ENCODE data around the gene SLC2A5.

SLC2A5 gene

GRCh38 chr1:9052272-9053049 lies 17.0 kb downstream of the SLC2A5 start:
- Mint-ChIP-seq H3K9me3 (no peaks in the 10 kb centered on the region), H3K4me3 (no peak overlapping the region), H3K4me1 (peaks cover 7% of the 10 kb centered on the region), H3K27me3 (ENCODE audit: low read depth, poor library complexity) (peaks cover 10% of the 10 kb centered on the region), H3K36me3 (ENCODE audit: low read depth) (no peaks in the 10 kb centered on the region), H3K27ac (no peak overlapping the region)
- DNase-seq: no peak
- TF ChIP-seq, protein P1, sequence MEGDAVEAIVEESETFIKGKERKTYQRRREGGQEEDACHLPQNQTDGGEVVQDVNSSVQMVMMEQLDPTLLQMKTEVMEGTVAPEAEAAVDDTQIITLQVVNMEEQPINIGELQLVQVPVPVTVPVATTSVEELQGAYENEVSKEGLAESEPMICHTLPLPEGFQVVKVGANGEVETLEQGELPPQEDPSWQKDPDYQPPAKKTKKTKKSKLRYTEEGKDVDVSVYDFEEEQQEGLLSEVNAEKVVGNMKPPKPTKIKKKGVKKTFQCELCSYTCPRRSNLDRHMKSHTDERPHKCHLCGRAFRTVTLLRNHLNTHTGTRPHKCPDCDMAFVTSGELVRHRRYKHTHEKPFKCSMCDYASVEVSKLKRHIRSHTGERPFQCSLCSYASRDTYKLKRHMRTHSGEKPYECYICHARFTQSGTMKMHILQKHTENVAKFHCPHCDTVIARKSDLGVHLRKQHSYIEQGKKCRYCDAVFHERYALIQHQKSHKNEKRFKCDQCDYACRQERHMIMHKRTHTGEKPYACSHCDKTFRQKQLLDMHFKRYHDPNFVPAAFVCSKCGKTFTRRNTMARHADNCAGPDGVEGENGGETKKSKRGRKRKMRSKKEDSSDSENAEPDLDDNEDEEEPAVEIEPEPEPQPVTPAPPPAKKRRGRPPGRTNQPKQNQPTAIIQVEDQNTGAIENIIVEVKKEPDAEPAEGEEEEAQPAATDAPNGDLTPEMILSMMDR (IDR thresholded peaks at IDR 0.05): no peak

DNA sequence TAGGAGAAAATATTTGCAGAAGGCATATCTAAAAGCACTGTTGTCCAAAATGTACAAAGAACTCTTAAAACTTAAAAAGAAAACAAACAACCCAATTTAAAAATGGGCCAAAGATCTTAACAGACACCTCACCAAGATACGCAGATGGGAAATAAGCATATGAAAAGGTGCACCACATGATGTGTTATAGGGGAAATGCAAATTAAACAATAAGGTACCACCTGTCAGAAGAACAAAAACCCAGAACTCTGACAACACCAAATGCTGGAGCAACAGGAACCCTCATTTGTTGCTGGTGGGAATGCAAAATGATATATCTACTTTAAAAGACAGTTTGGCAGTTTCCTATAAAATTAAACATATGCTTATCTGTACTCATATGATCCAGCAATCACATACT lies 18.1 kb downstream of the SLC2A5 start:
- Mint-ChIP-seq H3K27ac (no peak overlapping the region), H3K27me3 (ENCODE audit: low read depth, poor library complexity) (peaks cover 10% of the 10 kb centered on the region), H3K4me1 (peaks cover 7% of the 10 kb centered on the region), H3K36me3 (ENCODE audit: low read depth) (no peaks in the 10 kb centered on the region), H3K4me3 (no peak overlapping the region), H3K9me3 (no peaks in the 10 kb centered on the region)
- TF ChIP-seq, protein P1 (IDR thresholded peaks at IDR 0.05): no peak
- DNase-seq: no peak

- no peaks in the 10 kb centered on the region for H3K9me3 Mint-ChIP-seq
- peaks cover 8% of the 10 kb centered on the region for H3K27me3 Mint-ChIP-seq (ENCODE audit: low read depth, poor library complexity)
- DNase-seq: no peak
- TF ChIP-seq, protein P1 (IDR thresholded peaks at IDR 0.05): no peak
- peak overlapping the region; percentile 57 for H3K27ac Mint-ChIP-seq
- peaks cover 7% of the 10 kb centered on the region for H3K4me1 Mint-ChIP-seq
- H3K36me3 Mint-ChIP-seq (ENCODE audit: low read depth): no peaks in the 10 kb centered on the region
- H3K4me3 Mint-ChIP-seq: no peak overlapping the region
These were observed 18.6 kb downstream of the SLC2A5 start for GRCh38 chr1:9050803-9051202.

DNA sequence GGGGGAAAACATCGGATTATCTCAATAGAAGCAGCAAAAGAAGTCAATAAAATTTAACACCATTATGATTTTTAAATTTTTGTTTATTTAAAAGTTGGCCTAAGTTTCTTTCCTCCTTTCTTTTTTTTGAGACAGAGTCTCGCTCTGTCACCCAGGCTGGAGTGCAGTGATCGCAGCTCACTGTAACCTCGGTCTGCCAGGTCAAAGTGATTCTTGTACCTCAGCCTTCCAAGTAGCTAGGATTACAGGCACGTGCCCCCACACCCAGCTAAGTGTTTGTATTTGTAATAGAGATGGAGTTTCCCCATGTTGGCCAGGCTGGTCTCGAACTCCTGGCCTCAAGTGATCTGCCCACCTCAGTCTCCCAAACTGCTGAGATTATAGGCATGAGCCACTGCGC lies 20.9 kb downstream of the SLC2A5 start:
- Mint-ChIP-seq H3K4me3 (no peak overlapping the region), H3K4me1 (peaks cover 7% of the 10 kb centered on the region), H3K36me3 (ENCODE audit: low read depth) (no peaks in the 10 kb centered on the region), H3K9me3 (no peaks in the 10 kb centered on the region), H3K27ac (no peak overlapping the region), H3K27me3 (ENCODE audit: low read depth, poor library complexity) (peaks cover 8% of the 10 kb centered on the region)
- TF ChIP-seq, protein P1 (IDR thresholded peaks at IDR 0.05): no peak
- DNase-seq: no peak

DNA sequence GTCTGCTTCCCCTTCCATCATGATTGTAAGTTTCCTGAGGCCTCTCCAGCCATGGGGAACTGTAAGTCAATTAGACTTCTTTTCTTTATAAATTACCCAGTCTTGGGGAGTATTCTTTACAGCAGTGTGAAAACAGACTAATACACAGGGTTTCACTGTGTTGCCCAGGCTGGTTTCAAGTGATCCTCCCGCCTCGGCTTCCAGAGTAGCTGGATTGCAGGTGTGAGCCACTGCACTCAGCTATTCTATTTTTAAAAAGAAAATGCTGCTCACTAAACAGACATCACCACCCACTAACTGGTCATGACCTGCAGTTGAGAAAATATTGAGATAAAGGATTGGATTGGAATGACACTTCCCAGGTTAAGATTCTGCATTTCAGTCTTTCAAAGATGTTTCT lies 22.4 kb downstream of the SLC2A5 start:
- TF ChIP-seq, protein P1 (IDR thresholded peaks at IDR 0.05): no peak
- peaks cover 7% of the 10 kb centered on the region for H3K27me3 Mint-ChIP-seq (ENCODE audit: low read depth, poor library complexity)

More for the DNA sequence above, 22.4 kb downstream of the SLC2A5 start:
- Mint-ChIP-seq H3K27ac (no peak overlapping the region), H3K36me3 (ENCODE audit: low read depth) (no peaks in the 10 kb centered on the region), H3K9me3 (no peaks in the 10 kb centered on the region), H3K4me1 (peaks cover 7% of the 10 kb centered on the region), H3K4me3 (no peak overlapping the region)
- no peak for DNase-seq
